ENCODE data around the gene PRKAR1A. TPM values are rescaled to one million over a fixed set of nuclear protein-coding genes. Genes with fewer than 3 reads are reported as not detected.
A peak's percentile ranks its signal among the peaks of the same experiment; 100 is the strongest.

Gene PRKAR1A
- total RNA-seq, result 268 to 276 TPM (median 268 TPM) in 3 replicates

- no peaks in the 10 kb centered on the region for H3K9me3 Mint-ChIP-seq
- no peaks in the 10 kb centered on the region for H3K27me3 Mint-ChIP-seq (ENCODE audit: low read depth)
- no peak for TF ChIP-seq CTCF (IDR thresholded peaks at IDR 0.05; ENCODE audit: unreplicated experiment)
- peak within 1 kb of the TSS; percentile 99 for H3K27ac Mint-ChIP-seq
- H3K4me1 Mint-ChIP-seq, result peaks cover 41% of the 10 kb centered on the region
- peak within 1 kb of the TSS; percentile 92 for H3K4me3 Mint-ChIP-seq
- peak; percentile 90 to 94 for DNase-seq (ENCODE audit: low spot score in 2 of 2, unreplicated experiment in 2 of 2)
- peaks cover 12% of the 10 kb centered on the region for H3K36me3 Mint-ChIP-seq
Observed at GRCh38 chr17:68512247-68512959, at the start of gene PRKAR1A. Gene PRKAR1A, plus strand, starts transcription at chr17:68512430. Its CDS starts 2,970 bp downstream, at chr17:68515400.

- no peaks in the 10 kb centered on the region for H3K36me3 Mint-ChIP-seq
- no peak for DNase-seq (ENCODE audit: low spot score in 2 of 2, unreplicated experiment in 2 of 2)
- H3K27me3 Mint-ChIP-seq (ENCODE audit: low read depth), result no peaks in the 10 kb centered on the region
- H3K4me3 Mint-ChIP-seq, result no peak overlapping the region
- H3K27ac Mint-ChIP-seq, result no peak overlapping the region
- H3K9me3 Mint-ChIP-seq, result no peaks in the 10 kb centered on the region
- peaks cover 7% of the 10 kb centered on the region for H3K4me1 Mint-ChIP-seq
- TF ChIP-seq CTCF (IDR thresholded peaks at IDR 0.05; ENCODE audit: unreplicated experiment), result peak; percentile 55
Observed at GRCh38 chr17:68463211-68464019, 48.8 kb upstream of the PRKAR1A start.

GRCh38 chr17:68468334-68468733 lies 43.9 kb upstream of the PRKAR1A start:
- DNase-seq (ENCODE audit: low spot score in 2 of 2, unreplicated experiment in 2 of 2), result no peak
- TF ChIP-seq CTCF (IDR thresholded peaks at IDR 0.05; ENCODE audit: unreplicated experiment), result no peak
- Mint-ChIP-seq H3K27ac (peak overlapping the region; percentile 29), H3K27me3 (ENCODE audit: low read depth) (no peaks in the 10 kb centered on the region), H3K4me3 (no peak overlapping the region), H3K36me3 (no peaks in the 10 kb centered on the region), H3K9me3 (peaks cover 9% of the 10 kb centered on the region), H3K4me1 (peaks cover 6% of the 10 kb centered on the region)

- H3K27ac Mint-ChIP-seq, result peak overlapping the region; percentile 29
Observed at GRCh38 chr17:68468788-68469187, 43.4 kb upstream of the PRKAR1A start.

GRCh38 chr17:68470961-68471360 lies 41.3 kb upstream of the PRKAR1A start:
- Mint-ChIP-seq H3K9me3 (peaks cover 9% of the 10 kb centered on the region), H3K36me3 (no peaks in the 10 kb centered on the region), H3K4me3 (no peak overlapping the region), H3K27ac (no peak overlapping the region), H3K4me1 (peaks cover 10% of the 10 kb centered on the region), H3K27me3 (ENCODE audit: low read depth) (no peaks in the 10 kb centered on the region)
- TF ChIP-seq CTCF (IDR thresholded peaks at IDR 0.05; ENCODE audit: unreplicated experiment), result no peak
- no peak for DNase-seq (ENCODE audit: low spot score in 2 of 2, unreplicated experiment in 2 of 2)

More at GRCh38 chr17:68468788-68469187, 43.4 kb upstream of the PRKAR1A start:
- no peak for TF ChIP-seq CTCF (IDR thresholded peaks at IDR 0.05; ENCODE audit: unreplicated experiment)
- Mint-ChIP-seq H3K4me1 (peaks cover 6% of the 10 kb centered on the region), H3K4me3 (no peak overlapping the region), H3K36me3 (no peaks in the 10 kb centered on the region), H3K9me3 (peaks cover 9% of the 10 kb centered on the region), H3K27me3 (ENCODE audit: low read depth) (no peaks in the 10 kb centered on the region)
- DNase-seq (ENCODE audit: low spot score in 2 of 2, unreplicated experiment in 2 of 2), result no peak
